Measurements from ENCODE around the gene PIGU. TPM values are rescaled to one million over a fixed set of nuclear protein-coding genes. Genes with fewer than 3 reads are reported as not detected.

PIGU gene
- total and polyA plus RNA-seq, 2 donors (not counting 3 experiments of a cell fraction or from before 2014, with no cell fraction given): 20.3 to 81.8 TPM

- intact Hi-C loops (cut with micrococcal nuclease) (loop anchor here (2.0 kb wide), 1 partner anchor 151 kb away; the partner anchor contains the start of gene MAP1LC3A), dilution Hi-C loops (cut with MboI; ENCODE audit: extremely low pct_ligation_motif_present, low sequenced_read_pairs) (no loop called here)
- H3K9me1 ChIP-seq (replicated peaks; ENCODE audit: control insufficient read depth, extremely low read depth, insufficient read depth, low read length): no peaks in the 10 kb centered on the region
- peak overlapping the region; percentile 78 for H2AFZ ChIP-seq (ENCODE audit: low read depth, low read length)
- DNase-seq (ENCODE audit: low read depth, low spot score): peak; percentile 86
- TF ChIP-seq POLR2AphosphoS5 (IDR thresholded peaks at IDR 0.05; ENCODE audit: insufficient read depth, low read depth, low read length) (peak; percentile 63), EZH2 (IDR thresholded peaks at IDR 0.05; ENCODE audit: borderline replicate concordance, low read depth, low read length, severe bottlenecking) (no peak), JUN (IDR thresholded peaks at IDR 0.05; ENCODE audit: borderline replicate concordance, insufficient read depth, insufficient read length, low read depth) (no peak), MYC (IDR thresholded peaks at IDR 0.05; ENCODE audit: low read depth, low read length) (no peak), POLR2A (IDR thresholded peaks at IDR 0.05; ENCODE audit: low read depth, low read length) (peak; percentile 46), GATA2 (IDR thresholded peaks at IDR 0.05; ENCODE audit: insufficient read depth, insufficient read length, low read depth, low read length) (no peak), FOS (IDR thresholded peaks at IDR 0.05; ENCODE audit: borderline replicate concordance, insufficient read depth, low read length) (no peak), CTCF (IDR thresholded peaks at IDR 0.05; ENCODE audit: extremely low read depth in 1 of 2, insufficient read depth in 1 of 2, low read depth in 1 of 2, low read length in 2 of 2) (peak; percentile 17 to 69)
- H3K27ac ChIP-seq (ENCODE audit: insufficient read depth, low read depth, low read length): no peak overlapping the region
- ChIA-PET CTCF (interaction anchor here (0.6 to 4.1 kb wide), 7 partner anchors 10 to 398 kb away, joined by 3 to 24 read pairs (median 4); partner anchors contain the start of gene DYNLRB1), POLR2A (interaction anchor here (0.7 kb wide), 1 partner anchor 11 kb away, joined by 4 read pairs; no protein-coding TSS in a partner anchor)
- no peaks in the 10 kb centered on the region for H3K9me3 ChIP-seq (replicated peaks; ENCODE audit: control insufficient read depth, insufficient read depth, low read length)
- BruUV-seq (replicated peaks): no TSS peak
- H3K4me1 ChIP-seq (ENCODE audit: control insufficient read depth, extremely low read depth, insufficient read depth, low read length): peaks cover 31% of the 10 kb centered on the region
- FAIRE-seq: no peak
- H3K9ac ChIP-seq (replicated peaks; ENCODE audit: extremely low read depth, insufficient read depth, low read length): peak overlapping the region; percentile 63
- H3K79me2 ChIP-seq (ENCODE audit: control insufficient read depth, insufficient read depth, low read length): no peaks in the 10 kb centered on the region
- H3K4me3 ChIP-seq (replicated peaks in 1 of 3; ENCODE audit: insufficient read depth in 1 of 3, low read depth in 1 of 3, low read length in 3 of 3): peak overlapping the region; percentile 46 to 69 (median 65)
- H3K36me3 ChIP-seq (ENCODE audit: control insufficient read depth in 2 of 2, extremely low read depth in 1 of 2, insufficient read depth in 2 of 2, low read length in 2 of 2): peaks cover 0 to 6% of the 10 kb centered on the region in 2 experiments
- no peaks in the 10 kb centered on the region for H3K27me3 ChIP-seq (ENCODE audit: control insufficient read depth in 2 of 2, insufficient read depth in 2 of 2, low read length in 2 of 2)
- H4K20me1 ChIP-seq (replicated peaks; ENCODE audit: control insufficient read depth, extremely low read depth, insufficient read depth, low read length): no peaks in the 10 kb centered on the region
- H3K4me2 ChIP-seq (ENCODE audit: insufficient read depth, low read length): peak overlapping the region; percentile 76
Measured at GRCh38 chr20:34709831-34710567, 33.1 kb upstream of the PIGU start.

Measured in endothelial cell of umbilical vein (primary cell).